ENCODE measurements around the gene C1QTNF12. TPM values are rescaled to one million over a fixed set of nuclear protein-coding genes. Genes with fewer than 3 reads are reported as not detected.

C1QTNF12 gene
- polyA plus RNA-seq, 1 donor from 2014 or later = 0.74 TPM

DNA sequence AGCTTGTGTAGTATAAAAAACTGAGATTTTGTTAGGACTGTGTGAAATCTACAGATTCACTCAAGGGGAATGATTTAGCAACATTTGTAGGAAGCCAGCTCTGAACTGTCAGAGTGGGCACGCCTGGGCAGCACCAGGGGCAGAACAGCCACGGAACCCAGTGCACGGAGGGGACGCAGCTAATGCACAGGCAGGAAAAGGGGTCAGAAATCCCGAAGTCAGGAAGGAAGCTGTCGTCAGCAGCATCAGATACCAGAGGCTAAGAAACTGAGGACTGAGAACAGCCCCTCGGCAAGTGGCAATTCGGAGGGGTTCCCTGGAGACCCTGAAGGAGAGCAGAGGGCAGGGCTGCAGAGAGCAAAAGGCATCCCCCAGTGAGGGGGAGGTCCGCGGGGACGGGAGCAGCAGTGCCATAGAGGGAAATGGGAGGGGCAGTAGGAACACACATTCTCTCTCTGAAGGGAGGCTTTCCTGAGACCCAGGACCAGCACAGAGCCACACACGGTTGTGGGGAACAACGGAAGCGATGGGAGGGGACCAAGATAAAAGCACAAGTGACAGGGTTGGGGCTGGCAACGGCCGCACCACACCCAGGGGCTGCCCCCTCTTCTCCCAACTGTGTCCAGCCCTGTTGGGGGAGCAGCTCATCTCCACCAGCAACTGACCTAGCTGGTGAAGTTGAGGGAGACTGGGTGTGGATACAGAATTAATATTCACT lies 14.5 kb upstream of the C1QTNF12 start:
- Histone ChIP-seq H3K9me2 (ENCODE audit: insufficient read depth, low read length) (no peaks in the 10 kb centered on the region), H3K27ac (ENCODE audit: low read length) (no peak overlapping the region), H3K4me2 (ENCODE audit: low read length) (no peak overlapping the region), H4K20me1 (ENCODE audit: insufficient read depth) (no peaks in the 10 kb centered on the region), H3F3A (ENCODE audit: insufficient read depth, low read length, poor library complexity, severe bottlenecking) (no peaks in the 10 kb centered on the region), H3K9me3 (ENCODE audit: low read length) (no peaks in the 10 kb centered on the region), H2AFZ (ENCODE audit: low read depth, low read length) (no peak overlapping the region), H3K9ac (ENCODE audit: low read length) (no peak overlapping the region), H3K36me3 (ENCODE audit: insufficient read depth, low read length) (no peaks in the 10 kb centered on the region), H3K4me3 (ENCODE audit: low read length) (no peak overlapping the region), H3K79me2 (replicated peaks; ENCODE audit: insufficient read depth, low read length) (no peaks in the 10 kb centered on the region), H3K27me3 (ENCODE audit: insufficient read depth, low read depth, low read length) (no peaks in the 10 kb centered on the region)
- TF ChIP-seq REST (IDR thresholded peaks at IDR 0.05; ENCODE audit: borderline replicate concordance) (no peak), EP300 (conservative IDR thresholded peaks at IDR 0.05; ENCODE audit: poor library complexity, severe bottlenecking) (no peak), EZH2 (IDR thresholded peaks at IDR 0.05; ENCODE audit: borderline replicate concordance, insufficient read depth, low read length, poor library complexity, severe bottlenecking) (no peak), TAF1 (IDR thresholded peaks at IDR 0.05; ENCODE audit: low read depth) (no peak), MXI1 (conservative IDR thresholded peaks at IDR 0.05; ENCODE audit: poor library complexity, severe bottlenecking) (no peak)

GRCh38 chr1:1259951-1260600 lies 13.6 kb upstream of the C1QTNF12 start:
- H3K36me3 ChIP-seq (ENCODE audit: insufficient read depth, low read length) = no peaks in the 10 kb centered on the region

More at GRCh38 chr1:1259951-1260600, 13.6 kb upstream of the C1QTNF12 start:
- H3K9me2 ChIP-seq (ENCODE audit: insufficient read depth, low read length) = no peaks in the 10 kb centered on the region
- no peak overlapping the region for H3K4me3 ChIP-seq (ENCODE audit: low read length)
- no peaks in the 10 kb centered on the region for H3F3A ChIP-seq (ENCODE audit: insufficient read depth, low read length, poor library complexity, severe bottlenecking)
- H3K27me3 ChIP-seq (ENCODE audit: insufficient read depth, low read depth, low read length) = no peaks in the 10 kb centered on the region
- H3K4me2 ChIP-seq (ENCODE audit: low read length) = no peak overlapping the region
- no peaks in the 10 kb centered on the region for H3K79me2 ChIP-seq (replicated peaks; ENCODE audit: insufficient read depth, low read length)
- TF ChIP-seq EZH2 (IDR thresholded peaks at IDR 0.05; ENCODE audit: borderline replicate concordance, insufficient read depth, low read length, poor library complexity, severe bottlenecking) (no peak), POLR2AphosphoS5 (IDR thresholded peaks at IDR 0.05) (no peak), EP300 (conservative IDR thresholded peaks at IDR 0.05; ENCODE audit: poor library complexity, severe bottlenecking) (no peak), SMC3 (conservative IDR thresholded peaks at IDR 0.05; ENCODE audit: poor library complexity) (no peak), CTCF (IDR thresholded peaks at IDR 0.05; ENCODE audit: poor library complexity, severe bottlenecking) (no peak), RAD21 (conservative IDR thresholded peaks at IDR 0.05) (no peak), TAF1 (IDR thresholded peaks at IDR 0.05; ENCODE audit: low read depth) (no peak), MXI1 (conservative IDR thresholded peaks at IDR 0.05; ENCODE audit: poor library complexity, severe bottlenecking) (no peak), REST (IDR thresholded peaks at IDR 0.05; ENCODE audit: borderline replicate concordance) (no peak)
- H3K9me3 ChIP-seq (ENCODE audit: low read length) = no peaks in the 10 kb centered on the region
- no peaks in the 10 kb centered on the region for H4K20me1 ChIP-seq (ENCODE audit: insufficient read depth)
- H3K9ac ChIP-seq (ENCODE audit: low read length) = no peak overlapping the region
- H2AFZ ChIP-seq (ENCODE audit: low read depth, low read length) = no peak overlapping the region
- no peak overlapping the region for H3K27ac ChIP-seq (ENCODE audit: low read length)

Measured in neural cell (in vitro differentiated cells).